GM23338 (cell line): Measurements from ENCODE around the gene EVC2. TPM values are rescaled to one million over a fixed set of nuclear protein-coding genes. Genes with fewer than 3 reads are reported as not detected.

Experiments
- ATAC-seq: fragments of 200-7000 bp; cut with Tn5 transposase; 3 replicates; pipeline ENCODE4 v1.9.1; 2020
- DNase-seq: peaks from one replicate; pipeline ENCODE4 v3.0.0-alpha.2; 2015; ENCODE audit warnings: low spot score
- H2AFZ ChIP-seq: fragments of 200-600 bp; sonication (generic); 2 replicates; pipeline ENCODE4 v1.8.0; 2016; ENCODE audit warnings: antibody characterized with exemption, mild to moderate bottlenecking, moderate library complexity
- H3F3A ChIP-seq: fragments of 200-600 bp; sonication (generic); replicated peaks from 2 replicates; pipeline ENCODE4 v1.8.0; 2017; ENCODE audit warnings: antibody characterized with exemption, mixed run types, low read depth
- H3K27ac ChIP-seq: fragments of 200-600 bp; sonication (generic); 2 replicates; pipeline ENCODE4 v1.6.1; 2016; ENCODE audit warnings: low read depth
- H3K27me3 ChIP-seq: fragments of 200-600 bp; sonication (generic); 2 replicates; pipeline ENCODE4 v1.8.0; 2016; ENCODE audit warnings: mild to moderate bottlenecking, mixed run types, moderate library complexity; ENCODE audit not compliant: insufficient read depth
- H3K36me3 ChIP-seq: fragments of 200-600 bp; sonication (generic); 2 replicates; pipeline ENCODE4 v1.8.0; 2016; ENCODE audit warnings: mild to moderate bottlenecking; ENCODE audit not compliant: insufficient read depth
- H3K4me1 ChIP-seq: fragments of 200-600 bp; sonication (generic); 2 replicates; pipeline ENCODE4 v1.8.0; 2016; ENCODE audit warnings: mild to moderate bottlenecking, moderate library complexity; ENCODE audit not compliant: insufficient read depth
- H3K4me2 ChIP-seq: fragments of 200-600 bp; sonication (generic); 2 replicates; pipeline ENCODE4 v1.7.1; 2017; ENCODE audit warnings: mixed run types
- H3K4me3 ChIP-seq: fragments of 200-600 bp; sonication (generic); 2 replicates; pipeline ENCODE4 v1.6.1; 2016; ENCODE audit warnings: mixed run types
- H3K79me2 ChIP-seq: fragments of 200-600 bp; sonication (generic); replicated peaks from 2 replicates; pipeline ENCODE4 v1.8.0; 2017; ENCODE audit warnings: mild to moderate bottlenecking; ENCODE audit not compliant: insufficient read depth
- H3K9me2 ChIP-seq: fragments of 200-600 bp; sonication (generic); 2 replicates; pipeline ENCODE4 v1.8.0; 2017; ENCODE audit not compliant: insufficient read depth
- H4K20me1 ChIP-seq: fragments of 200-600 bp; sonication (generic); replicated peaks from 2 replicates; pipeline ENCODE4 v1.8.0; 2017; ENCODE audit warnings: mild to moderate bottlenecking; ENCODE audit not compliant: insufficient read depth
- H3K27ac Mint-ChIP-seq: 2 replicates; pipeline ENCODE4 v1.8.0; 2020; ENCODE audit warnings: inconsistent platforms, mild to moderate bottlenecking, moderate library complexity, mixed read lengths
- H3K27me3 Mint-ChIP-seq: 3 replicates; pipeline ENCODE4 v1.8.0; 2022; ENCODE audit warnings: low read depth, mild to moderate bottlenecking, moderate library complexity, mixed read lengths, inconsistent platforms; ENCODE audit not compliant: insufficient read depth, poor library complexity
- H3K36me3 Mint-ChIP-seq: 3 replicates; pipeline ENCODE4 v1.8.0; 2021; ENCODE audit warnings: low read depth, mild to moderate bottlenecking, inconsistent platforms, moderate library complexity, mixed read lengths
- H3K4me1 Mint-ChIP-seq: 3 replicates; pipeline ENCODE4 v1.8.0; 2020; ENCODE audit warnings: mild to moderate bottlenecking, inconsistent platforms, mixed read lengths
- H3K4me3 Mint-ChIP-seq: 3 replicates; pipeline ENCODE4 v1.8.0; 2021; ENCODE audit warnings: moderate library complexity, mild to moderate bottlenecking, inconsistent platforms, mixed read lengths
- H3K9me3 Mint-ChIP-seq: 3 replicates; pipeline ENCODE4 v1.8.0; 2020; ENCODE audit warnings: moderate library complexity, mild to moderate bottlenecking, inconsistent platforms, mixed read lengths
- CREB1 ChIP-seq: fragments of 250-450 bp; sonication (Bioruptor Pico); IDR thresholded peaks from 2 replicates; pipeline ENCODE4 v1.5.0; 2020; ENCODE audit warnings: low read depth, mild to moderate bottlenecking, moderate library complexity
- CTCF ChIP-seq, 2 experiments: fragments of 200-600 bp in 1 of 2; sonication (generic) in 1 of 2; conservative IDR thresholded peaks; 2 replicates each; pipeline versions ENCODE4 v1.5.1 to v1.6.1; 2016 to 2017; ENCODE audit warnings: antibody characterized with exemption in 2 of 2, low read depth in 2 of 2, mild to moderate bottlenecking in 2 of 2, moderate library complexity in 1 of 2
- ETS1 ChIP-seq: IDR thresholded peaks from 2 replicates; pipeline ENCODE4 v1.6.1; 2016; ENCODE audit warnings: antibody characterized with exemption
- EZH2 ChIP-seq: fragments of 200-600 bp; sonication (generic); IDR thresholded peaks from one replicate; pipeline ENCODE4 v1.8.0; 2017; ENCODE audit warnings: antibody characterized with exemption, mild to moderate bottlenecking, low read depth; ENCODE audit not compliant: unreplicated experiment
- EZH2phosphoT487 ChIP-seq: fragments of 200-600 bp; sonication (generic); IDR thresholded peaks from one replicate; pipeline ENCODE4 v1.8.1; 2018; ENCODE audit warnings: antibody characterized with exemption; ENCODE audit not compliant: unreplicated experiment
- JUNB ChIP-seq: IDR thresholded peaks from one replicate; pipeline ENCODE4 v1.6.1; 2016; ENCODE audit warnings: antibody characterized with exemption; ENCODE audit not compliant: unreplicated experiment
- NANOG ChIP-seq: IDR thresholded peaks from 2 replicates; pipeline ENCODE4 v1.6.1; 2016; ENCODE audit warnings: antibody characterized with exemption, borderline replicate concordance
- POLR2AphosphoS5 ChIP-seq: IDR thresholded peaks from 2 replicates; pipeline ENCODE4 v1.6.1; 2016; ENCODE audit warnings: antibody characterized with exemption, low read depth
- REST ChIP-seq: IDR thresholded peaks from one replicate; pipeline ENCODE4 v1.6.1; 2018; ENCODE audit warnings: antibody characterized with exemption; ENCODE audit not compliant: unreplicated experiment
- STAT1 ChIP-seq: IDR thresholded peaks from one replicate; pipeline ENCODE4 v1.6.1; 2016; ENCODE audit warnings: antibody characterized with exemption; ENCODE audit not compliant: unreplicated experiment
- ZNF114 ChIP-seq: fragments of 250-450 bp; sonication (Bioruptor Pico); IDR thresholded peaks from 2 replicates; pipeline ENCODE4 v1.5.0; 2020; ENCODE audit warnings: mild to moderate bottlenecking, moderate library complexity
- ZNF331 ChIP-seq: fragments of 250-450 bp; sonication (Bioruptor Pico); IDR thresholded peaks from 2 replicates; pipeline ENCODE4 v1.5.0; 2020; ENCODE audit warnings: low read depth, mild to moderate bottlenecking, moderate library complexity
- ZNF462 ChIP-seq: fragments of 250-450 bp; sonication (Bioruptor Pico); IDR thresholded peaks from 2 replicates; pipeline ENCODE4 v1.5.0; 2020; ENCODE audit warnings: mild to moderate bottlenecking, moderate library complexity
- polyA plus RNA-seq: library from polyadenylated mRNA; unstranded; fragments of >200 nt; fragmentation: Nextera tagmentation; extraction: Ambion mirVana; gene quantifications from 2 replicates; pipeline ENCODE4 v1.2.1, GENCODE V29; 2016
- total RNA-seq: library from RNA; depleted of rRNA; stranded (reverse); fragments of >200 nt; shearing (Covaris generic); gene quantifications from 2 replicates; pipeline ENCODE4 v1.2.3, GENCODE V29; 2014

The EVC2 gene
- total and polyA plus RNA-seq, 2 experiments from 2014 or later, result 3.4 to 11.5 TPM

- H3K4me2 ChIP-seq, result no peak overlapping the region
- H3F3A ChIP-seq, result no peaks in the 10 kb centered on the region
- TF ChIP-seq STAT1 (no peak), JUNB (no peak), REST (no peak), POLR2AphosphoS5 (no peak), ETS1 (no peak), EZH2 (no peak), ZNF331 (CRISPR knock-in tag) (no peak), EZH2phosphoT487 (no peak), ZNF114 (CRISPR knock-in tag) (no peak), CREB1 (CRISPR knock-in tag) (no peak), ZNF462 (CRISPR knock-in tag) (no peak), NANOG (no peak), CTCF (conservative IDR thresholded peaks at IDR 0.05; ENCODE audit: low read depth in 2 of 2) (no peak)
- H3K27ac ChIP-seq, result no peak overlapping the region
- H3K27ac Mint-ChIP-seq, result no peak overlapping the region
- no peaks in the 10 kb centered on the region for H4K20me1 ChIP-seq
- no peaks in the 10 kb centered on the region for H3K79me2 ChIP-seq
- peaks cover 4% of the 10 kb centered on the region for H3K4me1 Mint-ChIP-seq
- H3K4me3 Mint-ChIP-seq, result no peak overlapping the region
- no peaks in the 10 kb centered on the region for H3K27me3 ChIP-seq
- H3K36me3 ChIP-seq, result no peaks in the 10 kb centered on the region; the same call in 1 of the 2 replicates
- DNase-seq (no peak), ATAC-seq (no peak)
- H3K36me3 Mint-ChIP-seq, result peaks cover 14% of the 10 kb centered on the region
- H3K4me3 ChIP-seq, result no peak overlapping the region
- no peaks in the 10 kb centered on the region for H3K9me2 ChIP-seq
- H2AFZ ChIP-seq, result no peak overlapping the region
- no peaks in the 10 kb centered on the region for H3K9me3 Mint-ChIP-seq
- H3K4me1 ChIP-seq, result no peaks in the 10 kb centered on the region
- peaks cover 9% of the 10 kb centered on the region for H3K27me3 Mint-ChIP-seq
Observed at GRCh38 chr4:5568336-5568735, 140.0 kb downstream of the EVC2 start.
